ENCODE results near the gene CBL. TPM values are rescaled to one million over a fixed set of nuclear protein-coding genes. Genes with fewer than 3 reads are reported as not detected.

Gene CBL
- total RNA-seq, 1 donor from 2014 or later: 46.6 TPM

DNA sequence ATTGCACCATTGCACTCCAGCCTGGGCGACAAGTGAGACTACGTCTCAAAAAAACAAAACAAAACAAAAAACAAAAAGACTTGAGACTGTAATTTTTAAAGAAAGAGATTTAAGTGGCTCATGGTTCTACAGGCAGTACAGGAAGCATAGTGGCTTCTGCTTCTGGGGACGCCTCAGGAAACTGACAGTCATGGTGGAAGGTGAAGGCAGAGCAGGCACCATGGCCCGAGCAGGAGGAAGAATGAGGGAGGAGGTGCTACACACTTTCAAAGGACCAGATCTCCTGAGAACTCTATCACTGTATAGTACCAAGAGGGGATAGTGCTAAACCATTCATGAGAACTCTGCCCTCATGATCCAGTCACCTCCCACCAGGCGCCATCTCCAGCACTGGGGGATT lies 52.0 kb downstream of the CBL start:
- FAIRE-seq: no peak
- no peaks in the 10 kb centered on the region for H3K9me3 ChIP-seq (ENCODE audit: insufficient read depth, low read depth, low read length)
- no peak for TF ChIP-seq EZH2 (IDR thresholded peaks at IDR 0.05; ENCODE audit: insufficient read depth, low read length)
- no peak for TF ChIP-seq CTCF (IDR thresholded peaks at IDR 0.05; ENCODE audit: insufficient read depth, low read depth, low read length)
- peaks cover 9% of the 10 kb centered on the region for H3K4me1 ChIP-seq (ENCODE audit: insufficient read depth, low read length)
- H3K36me3 ChIP-seq (ENCODE audit: insufficient read depth, low read length): no peaks in the 10 kb centered on the region
- Mint-ChIP-seq H3K36me3 (ENCODE audit: low read depth, unreplicated experiment) (peaks cover 5% of the 10 kb centered on the region), H3K9me3 (ENCODE audit: unreplicated experiment) (no peaks in the 10 kb centered on the region), H3K4me3 (ENCODE audit: unreplicated experiment) (no peak overlapping the region), H3K27me3 (ENCODE audit: low read depth, unreplicated experiment) (no peaks in the 10 kb centered on the region), H3K4me1 (ENCODE audit: low read depth, unreplicated experiment) (peaks cover 8% of the 10 kb centered on the region), H3K27ac (ENCODE audit: unreplicated experiment) (no peak overlapping the region)
- H3K4me3 ChIP-seq (ENCODE audit: insufficient read depth, low read depth, low read length): no peak overlapping the region
- no peak overlapping the region for H3K4me2 ChIP-seq (ENCODE audit: low read length)
- H3K9ac ChIP-seq (ENCODE audit: low read length): no peak overlapping the region
- no peak overlapping the region for H2AFZ ChIP-seq (ENCODE audit: low read depth, low read length)
- H3K79me2 ChIP-seq (ENCODE audit: insufficient read depth, low read length): peaks cover 74% of the 10 kb centered on the region
- DNase-seq (ENCODE audit: low read depth): no peak
- peaks cover 69% of the 10 kb centered on the region for H4K20me1 ChIP-seq (ENCODE audit: insufficient read depth, low read length)
- no peaks in the 10 kb centered on the region for H3K27me3 ChIP-seq (ENCODE audit: insufficient read depth, low read length)
- H3K27ac ChIP-seq (ENCODE audit: low read depth, low read length): no peak overlapping the region

DNA sequence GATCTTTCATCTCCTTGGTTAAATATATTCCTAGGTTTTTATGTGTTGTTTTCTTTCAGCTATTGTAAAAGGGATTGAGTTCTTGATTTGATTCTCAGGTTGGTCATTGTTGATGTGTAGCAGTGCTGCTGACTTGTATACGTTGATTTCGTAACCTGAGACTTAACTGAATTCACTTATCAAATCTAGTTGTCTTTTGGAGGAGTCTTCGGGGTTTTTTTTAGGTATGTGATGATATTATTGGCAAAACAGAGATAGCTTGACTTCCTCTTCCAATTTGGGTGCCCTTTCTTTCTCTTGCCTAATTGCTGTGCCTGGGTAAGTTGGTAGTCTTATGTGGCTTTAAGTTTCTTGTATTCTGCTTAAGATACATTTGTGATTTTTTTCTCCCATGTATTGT lies 52.8 kb downstream of the CBL start:
- FAIRE-seq: no peak
- Histone ChIP-seq H3K9ac (ENCODE audit: low read length) (no peak overlapping the region), H3K9me3 (ENCODE audit: insufficient read depth, low read depth, low read length) (no peaks in the 10 kb centered on the region), H3K4me3 (ENCODE audit: insufficient read depth, low read depth, low read length) (no peak overlapping the region), H3K79me2 (ENCODE audit: insufficient read depth, low read length) (peaks cover 78% of the 10 kb centered on the region), H3K36me3 (ENCODE audit: insufficient read depth, low read length) (no peaks in the 10 kb centered on the region), H2AFZ (ENCODE audit: low read depth, low read length) (no peak overlapping the region), H3K27ac (ENCODE audit: low read depth, low read length) (no peak overlapping the region), H3K4me2 (ENCODE audit: low read length) (no peak overlapping the region), H4K20me1 (ENCODE audit: insufficient read depth, low read length) (peaks cover 72% of the 10 kb centered on the region), H3K4me1 (ENCODE audit: insufficient read depth, low read length) (peaks cover 13% of the 10 kb centered on the region), H3K27me3 (ENCODE audit: insufficient read depth, low read length) (no peaks in the 10 kb centered on the region)
- H3K27me3 Mint-ChIP-seq (ENCODE audit: low read depth, unreplicated experiment): no peaks in the 10 kb centered on the region
- H3K36me3 Mint-ChIP-seq (ENCODE audit: low read depth, unreplicated experiment): peaks cover 5% of the 10 kb centered on the region
- H3K4me3 Mint-ChIP-seq (ENCODE audit: unreplicated experiment): no peak overlapping the region
- peaks cover 9% of the 10 kb centered on the region for H3K4me1 Mint-ChIP-seq (ENCODE audit: low read depth, unreplicated experiment)
- H3K27ac Mint-ChIP-seq (ENCODE audit: unreplicated experiment): no peak overlapping the region
- TF ChIP-seq EZH2 (IDR thresholded peaks at IDR 0.05; ENCODE audit: insufficient read depth, low read length): no peak
- TF ChIP-seq CTCF (IDR thresholded peaks at IDR 0.05; ENCODE audit: insufficient read depth, low read depth, low read length): no peak
- no peak for DNase-seq (ENCODE audit: low read depth)
- H3K9me3 Mint-ChIP-seq (ENCODE audit: unreplicated experiment): no peaks in the 10 kb centered on the region

DNA sequence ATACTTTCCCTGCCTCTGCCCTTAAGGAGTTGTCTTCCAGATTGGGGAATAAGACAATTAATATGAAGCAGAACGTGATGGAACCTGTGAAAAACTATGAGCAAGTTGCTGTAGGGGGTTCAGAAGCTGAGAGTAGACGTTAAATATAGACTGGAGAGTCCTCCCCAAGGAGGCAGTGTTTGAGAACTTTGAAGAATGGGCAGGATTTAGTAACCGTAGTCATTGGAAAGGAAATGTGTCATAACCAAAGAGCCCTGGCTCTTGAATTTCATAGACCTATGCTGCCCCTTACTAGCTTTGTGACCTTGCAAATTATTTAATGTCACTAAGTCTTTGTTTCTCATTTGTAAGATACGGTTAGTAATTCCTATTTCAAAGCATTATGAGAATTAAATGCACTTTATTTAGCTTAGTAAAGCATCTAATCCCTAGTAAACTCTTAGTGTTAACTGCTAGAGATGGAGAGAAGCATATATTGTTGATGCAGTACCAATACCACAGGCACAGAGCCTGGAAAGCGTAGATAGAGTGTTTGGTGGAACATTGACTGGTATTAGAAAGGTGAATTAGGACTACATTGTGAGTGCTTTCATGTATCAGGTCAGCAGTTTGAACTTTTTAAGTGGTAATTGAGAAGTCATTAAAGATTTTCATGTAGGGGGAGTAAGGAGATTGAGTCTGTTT lies 56.7 kb downstream of the CBL start:
- no peaks in the 10 kb centered on the region for H3K9me3 ChIP-seq (ENCODE audit: insufficient read depth, low read depth, low read length)
- FAIRE-seq: no peak
- H2AFZ ChIP-seq (ENCODE audit: low read depth, low read length): no peak overlapping the region
- no peak for TF ChIP-seq EZH2 (IDR thresholded peaks at IDR 0.05; ENCODE audit: insufficient read depth, low read length)
- peak; percentile 3 for TF ChIP-seq CTCF (IDR thresholded peaks at IDR 0.05; ENCODE audit: insufficient read depth, low read depth, low read length)
- peak overlapping the region; percentile 2 for H3K27ac ChIP-seq (ENCODE audit: low read depth, low read length)
- Mint-ChIP-seq H3K36me3 (ENCODE audit: low read depth, unreplicated experiment) (no peaks in the 10 kb centered on the region), H3K9me3 (ENCODE audit: unreplicated experiment) (no peaks in the 10 kb centered on the region), H3K4me3 (ENCODE audit: unreplicated experiment) (no peak overlapping the region), H3K27me3 (ENCODE audit: low read depth, unreplicated experiment) (no peaks in the 10 kb centered on the region), H3K27ac (ENCODE audit: unreplicated experiment) (no peak overlapping the region), H3K4me1 (ENCODE audit: low read depth, unreplicated experiment) (peaks cover 22% of the 10 kb centered on the region)
- DNase-seq (ENCODE audit: low read depth): peak; percentile 34
- peaks cover 93% of the 10 kb centered on the region for H3K79me2 ChIP-seq (ENCODE audit: insufficient read depth, low read length)
- H3K4me2 ChIP-seq (ENCODE audit: low read length): peak overlapping the region; percentile 55
- H3K36me3 ChIP-seq (ENCODE audit: insufficient read depth, low read length): no peaks in the 10 kb centered on the region
- no peak overlapping the region for H3K9ac ChIP-seq (ENCODE audit: low read length)
- peaks cover 72% of the 10 kb centered on the region for H4K20me1 ChIP-seq (ENCODE audit: insufficient read depth, low read length)
- H3K4me3 ChIP-seq (ENCODE audit: insufficient read depth, low read depth, low read length): no peak overlapping the region
- H3K4me1 ChIP-seq (ENCODE audit: insufficient read depth, low read length): peaks cover 13% of the 10 kb centered on the region
- H3K27me3 ChIP-seq (ENCODE audit: insufficient read depth, low read length): no peaks in the 10 kb centered on the region

Data from astrocyte (in vitro differentiated cells and primary cell).